Mucosa of descending colon (tissue), 3 donors: ENCODE data around the gene BSG. TPM values are rescaled to one million over a fixed set of nuclear protein-coding genes. Genes with fewer than 3 reads are reported as not detected.

Experiments
- ATAC-seq: fragments of 200-7000 bp; cut with Tn5 transposase; one replicate; pipeline ENCODE4 v1.9.1; 2020; ENCODE audit warnings: mild to moderate bottlenecking, moderate library complexity
- DNase-seq, 3 donors: peaks; one replicate each; pipeline ENCODE4 v3.0.0-alpha.2; 2020
- H3K36me3 ChIP-seq: fragments of 200-600 bp; one replicate; pipeline ENCODE4 v1.8.0; 2021; ENCODE audit warnings: low read depth, mild to moderate bottlenecking
- H3K4me1 ChIP-seq: fragments of 200-600 bp; one replicate; pipeline ENCODE4 v1.8.0; 2021; ENCODE audit warnings: low read depth, mild to moderate bottlenecking
- H3K4me3 ChIP-seq: fragments of 200-600 bp; one replicate; pipeline ENCODE4 v1.8.0; 2021; ENCODE audit warnings: mild to moderate bottlenecking
- H3K9me3 ChIP-seq: fragments of 200-600 bp; one replicate; pipeline ENCODE4 v1.8.0; 2021; ENCODE audit warnings: mild to moderate bottlenecking
- CTCF ChIP-seq: fragments of 200-600 bp; IDR thresholded peaks from one replicate; pipeline ENCODE4 v1.8.0; 2022; ENCODE audit warnings: antibody characterized with exemption, mild to moderate bottlenecking
- intact Hi-C, 2 donors: fragments of 100-400 bp; cut with DNase I in 1 of 2; cut with micrococcal nuclease in 1 of 2; formaldehyde crosslinking; loops; one replicate each; pipeline versions ENCODE4 v1.11.0 to v1.11.1; 2022; cut with DNase I, micrococcal nuclease
- long read RNA-seq, 2 donors: library from polyadenylated mRNA; unstranded; transcript quantifications; one replicate each; pipeline ENCODE4 v2.0.0, GENCODE V29; 2019 to 2021
- total RNA-seq, 3 donors: library from RNA; stranded (reverse); fragmentation: NEBNext Ultra II Directional in 2 of 3; extraction: Animal tissue kit (Norgen Biotek cat#: 25700) in 2 of 3; gene quantifications; one replicate each; pipeline versions ENCODE4 v1.2.1 to v1.2.4, GENCODE V29; 2021 to 2023
- donor health status: DM: no; HTN: no; CAD: no; lungs with moderate emphysema.
- donor health status: DM: no; HTN: no; CAD: no.
- donor health status: DM: no; HTN: yes; CAD: no.

BSG gene
- 1,000 to 10,000 TPM in 1 of 3 donors, 100 to 1,000 TPM in 2; 695 to 1,536 (median 896) TPM for total RNA-seq
- long read RNA-seq, donor 1, partial matches to known transcripts = 75 of 650 reads
- long read RNA-seq, donor 1, other reads (novel, unspliced or antisense) = 575 of 650 reads
- long read RNA-seq, donor 2, partial matches to known transcripts = 16 of 499 reads
- long read RNA-seq, donor 2, other reads (novel, unspliced or antisense) = 483 of 499 reads

- ATAC-seq (peak; percentile 92), DNase-seq (peak; percentile 98 to 99 (median 99))
- Histone ChIP-seq H3K4me1 (peaks cover 31% of the 10 kb centered on the region), H3K4me3 (peak within 1 kb of the TSS; percentile 97), H3K9me3 (no peaks in the 10 kb centered on the region), H3K36me3 (no peaks in the 10 kb centered on the region)
- no peak for TF ChIP-seq CTCF
- intact Hi-C loops = no loop called here
These were observed at the start of gene BSG for GRCh38 chr19:572140-572742. Gene BSG (plus strand): TSS chr19:572596. CDS start chr19:572635, 39 bp downstream.

GRCh38 chr19:522726-523125 lies 49.7 kb upstream of the BSG start:
- no peak for DNase-seq
- H3K9me3 ChIP-seq = no peaks in the 10 kb centered on the region
- ATAC-seq = no peak
- H3K36me3 ChIP-seq = no peaks in the 10 kb centered on the region
- intact Hi-C loops = no loop called here
- H3K4me3 ChIP-seq = no peak overlapping the region
- no peaks in the 10 kb centered on the region for H3K4me1 ChIP-seq
- no peak for TF ChIP-seq CTCF

- Histone ChIP-seq H3K4me3 (no peak overlapping the region), H3K36me3 (no peaks in the 10 kb centered on the region), H3K9me3 (no peaks in the 10 kb centered on the region), H3K4me1 (no peaks in the 10 kb centered on the region)
- intact Hi-C loops = no loop called here
- ATAC-seq (no peak), DNase-seq (peak in 1 of 3 donors; percentile 55)
- TF ChIP-seq CTCF = no peak
These were observed 48.2 kb upstream of the BSG start for GRCh38 chr19:524062-524674.

- TF ChIP-seq CTCF = no peak
These were observed 47.4 kb upstream of the BSG start for GRCh38 chr19:525029-525428.

GRCh38 chr19:525857-526419 lies 46.5 kb upstream of the BSG start:
- DNase-seq (no peak), ATAC-seq (no peak)
- H3K4me3 ChIP-seq = no peak overlapping the region
- no peak for TF ChIP-seq CTCF
- no peaks in the 10 kb centered on the region for H3K9me3 ChIP-seq
- H3K36me3 ChIP-seq = no peaks in the 10 kb centered on the region
- intact Hi-C loops = no loop called here
- H3K4me1 ChIP-seq = no peaks in the 10 kb centered on the region

More at GRCh38 chr19:525029-525428, 47.4 kb upstream of the BSG start:
- intact Hi-C loops = no loop called here
- no peaks in the 10 kb centered on the region for H3K36me3 ChIP-seq
- ATAC-seq = no peak
- H3K9me3 ChIP-seq = no peaks in the 10 kb centered on the region
- H3K4me1 ChIP-seq = no peaks in the 10 kb centered on the region
- DNase-seq = no peak
- H3K4me3 ChIP-seq = no peak overlapping the region
